CD8-positive, alpha-beta memory T cell (primary cell): Measurements from ENCODE around the gene NPAS4. TPM values are rescaled to one million over a fixed set of nuclear protein-coding genes. Genes with fewer than 3 reads are reported as not detected.
"Not testable (repeated sequence)": the region's sequence is repeated elsewhere in the genome, so short reads cannot be mapped to it uniquely, and the experiment has no call there.

Experiments used
- CTCF ChIA-PET: fragments of 350-600 bp; sonication (Branson Sonifier 250); formaldehyde crosslinking; loops from one replicate; lab custom pipeline; 2021; ENCODE audit warnings: antibody characterized with exemption; lab: Charles Lee
- POLR2A ChIA-PET: fragments of 350-600 bp; sonication (Branson Sonifier 250); formaldehyde crosslinking; loops from one replicate; lab custom pipeline; 2021; ENCODE audit warnings: antibody characterized with exemption; lab: Charles Lee
- DNase-seq, 5 donors: peaks; one replicate each; pipeline versions ENCODE4 v3.0.0 to v3.0.0-alpha.2; 2020 to 2022; ENCODE audit warnings: mixed read lengths in 1 of 5
- H3K27ac ChIP-seq: one replicate; pipeline ENCODE4 v1.7.0; 2013; ENCODE audit warnings: low read depth, mild to moderate bottlenecking, low read length, moderate library complexity
- H3K27me3 ChIP-seq: 2 replicates; pipeline ENCODE4 v1.7.0; 2013; ENCODE audit warnings: low read length, mild to moderate bottlenecking; ENCODE audit not compliant: insufficient read depth, poor library complexity, severe bottlenecking
- H3K36me3 ChIP-seq: 2 replicates; pipeline ENCODE4 v1.7.0; 2013; ENCODE audit warnings: mild to moderate bottlenecking, low read length, moderate library complexity; ENCODE audit not compliant: insufficient read depth
- H3K4me1 ChIP-seq: 2 replicates; pipeline ENCODE4 v1.7.0; 2013; ENCODE audit warnings: mild to moderate bottlenecking, low read length, moderate library complexity; ENCODE audit not compliant: insufficient read depth
- H3K4me3 ChIP-seq: 2 replicates; pipeline ENCODE4 v1.7.0; 2013; ENCODE audit warnings: mild to moderate bottlenecking, low read length
- H3K9me3 ChIP-seq: 2 replicates; pipeline ENCODE4 v1.7.0; 2013; ENCODE audit warnings: mild to moderate bottlenecking, low read length
- H3K27ac Mint-ChIP-seq, 8 donors: one replicate each; pipeline ENCODE4 v1.8.0; 2020 to 2021; ENCODE audit warnings: mixed read lengths in 8 of 8, mild to moderate bottlenecking in 6 of 8, inconsistent platforms in 3 of 8, moderate library complexity in 3 of 8
- H3K27me3 Mint-ChIP-seq, 2 donors: one replicate each; pipeline ENCODE4 v1.8.0; 2020 to 2021; ENCODE audit warnings: mixed read lengths in 2 of 2, mild to moderate bottlenecking in 1 of 2, moderate library complexity in 1 of 2
- H3K36me3 Mint-ChIP-seq, 3 donors: one replicate each; pipeline ENCODE4 v1.8.0; 2020 to 2021; ENCODE audit warnings: mixed read lengths in 3 of 3, inconsistent platforms in 1 of 3, mild to moderate bottlenecking in 1 of 3
- H3K4me1 Mint-ChIP-seq, 3 donors: one replicate each; pipeline ENCODE4 v1.8.0; 2020 to 2021; ENCODE audit warnings: mixed read lengths in 3 of 3, inconsistent platforms in 1 of 3, mild to moderate bottlenecking in 1 of 3
- H3K4me3 Mint-ChIP-seq, 7 donors: one replicate each; pipeline ENCODE4 v1.8.0; 2020 to 2021; ENCODE audit warnings: mixed read lengths in 7 of 7, mild to moderate bottlenecking in 6 of 7, moderate library complexity in 4 of 7, inconsistent platforms in 2 of 7
- H3K9me3 Mint-ChIP-seq, 5 donors: one replicate each; pipeline ENCODE4 v1.8.0; 2020 to 2022; ENCODE audit warnings: mixed read lengths in 5 of 5, mild to moderate bottlenecking in 3 of 5, moderate library complexity in 2 of 5, inconsistent platforms in 1 of 5
- polyA plus RNA-seq: library from polyadenylated mRNA; unstranded; fragments of 300-500 nt; fragmentation: Illumina TruSeq; gene quantifications from one replicate; pipeline ENCODE4 v1.2.3, GENCODE V29; 2021
- total RNA-seq, 2 experiments: library from RNA; stranded (reverse); gene quantifications; one replicate each; pipeline ENCODE4 v1.2.3, GENCODE V29; 2021

NPAS4 gene
- total and polyA plus RNA-seq, 3 experiments from 2014 or later, result not detected

DNA sequence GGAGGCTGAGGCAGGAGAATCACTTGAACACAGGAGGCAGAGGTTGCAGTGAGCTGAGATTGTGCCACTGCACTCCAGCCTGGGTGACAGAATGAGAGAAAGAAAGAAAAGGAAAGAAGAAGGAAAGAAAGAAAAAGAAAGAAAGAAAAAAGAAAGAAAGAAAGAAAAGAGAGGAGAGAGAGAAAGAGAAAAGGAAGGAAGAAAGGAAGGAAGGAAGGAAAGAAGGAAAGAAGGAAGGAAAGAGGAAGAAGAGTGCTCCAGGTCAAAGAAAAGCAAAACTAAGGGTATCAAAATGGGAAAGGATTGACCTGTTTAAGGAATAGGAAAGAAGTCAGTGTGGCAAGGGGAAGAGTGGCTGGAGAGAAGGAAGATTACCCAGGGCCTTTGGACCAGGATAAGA is 10.5 kb downstream of the NPAS4 start:
- POLR2A ChIA-PET, H3K9me3 Mint-ChIP-seq, H3K27me3 Mint-ChIP-seq, H3K4me1 ChIP-seq, H3K4me3 ChIP-seq, H3K27me3 ChIP-seq, H3K27ac ChIP-seq, H3K27ac Mint-ChIP-seq, DNase-seq, H3K4me1 Mint-ChIP-seq, H3K9me3 ChIP-seq: not testable (repeated sequence)
- H3K36me3 ChIP-seq, result peaks cover 13% of the 10 kb centered on the region
- peaks cover 3 to 34% (median 16%) of the 10 kb centered on the region in 3 donors for H3K36me3 Mint-ChIP-seq
- peak overlapping the region in 1 of 7 donors; percentile 45 for H3K4me3 Mint-ChIP-seq
- CTCF ChIA-PET, result interaction anchor here (1.1 kb wide), 2 partner anchors 8 to 24 kb away, joined by 3 to 12 read pairs; partner anchors contain the start of gene MRPL11

- H3K4me3 Mint-ChIP-seq, result peak overlapping the region in 1 of 7 donors; percentile 45
- H3K27ac ChIP-seq, H3K27ac Mint-ChIP-seq, POLR2A ChIA-PET, DNase-seq, H3K9me3 ChIP-seq, H3K4me3 ChIP-seq, H3K4me1 ChIP-seq, H3K27me3 ChIP-seq, H3K27me3 Mint-ChIP-seq, H3K9me3 Mint-ChIP-seq, H3K4me1 Mint-ChIP-seq: not testable (repeated sequence)
- peaks cover 19% of the 10 kb centered on the region for H3K36me3 ChIP-seq
- H3K36me3 Mint-ChIP-seq, result peaks cover 3 to 40% (median 21%) of the 10 kb centered on the region in 3 donors
- CTCF ChIA-PET, result interaction anchor here (1.0 kb wide), 1 partner anchor 9 kb away, joined by 3 read pairs; no protein-coding TSS in a partner anchor
Observed at GRCh38 chr11:66431871-66432329, 11.1 kb downstream of the NPAS4 start.

- peaks cover 22% of the 10 kb centered on the region for H3K36me3 ChIP-seq
- Mint-ChIP-seq H3K27me3 (peaks cover 0 to 3% of the 10 kb centered on the region in 2 donors), H3K36me3 (peaks cover 3 to 42% (median 21%) of the 10 kb centered on the region in 3 donors), H3K4me3 (no peak overlapping the region), H3K4me1 (peaks cover 0 to 3% (median 3%) of the 10 kb centered on the region in 3 donors), H3K9me3 (no peaks in the 10 kb centered on the region), H3K27ac (peak overlapping the region in 2 of 8 donors; percentile 14 to 15)
- no peaks in the 10 kb centered on the region for H3K4me1 ChIP-seq
- no peaks in the 10 kb centered on the region for H3K9me3 ChIP-seq
- CTCF ChIA-PET, result interaction anchor here (1.0 kb wide), 1 partner anchor 9 kb away, joined by 3 read pairs; no protein-coding TSS in a partner anchor
- no peak for DNase-seq
- H3K27me3 ChIP-seq, result no peaks in the 10 kb centered on the region
- no peak overlapping the region for H3K27ac ChIP-seq
- H3K4me3 ChIP-seq, result no peak overlapping the region
- POLR2A ChIA-PET, result interaction anchor here (0.5 kb wide), 1 partner anchor 154 kb away, joined by 6 read pairs; no protein-coding TSS in a partner anchor
Observed at GRCh38 chr11:66432597-66432996, 11.8 kb downstream of the NPAS4 start.

GRCh38 chr11:66437979-66438503 is 17.2 kb downstream of the NPAS4 start:
- Mint-ChIP-seq H3K4me3 (peak overlapping the region; percentile 80 to 94 (median 92)), H3K4me1 (peaks cover 8 to 16% (median 8%) of the 10 kb centered on the region in 3 donors), H3K27ac (peak overlapping the region; percentile 77 to 100 (median 96)), H3K27me3 (peaks cover 0 to 6% of the 10 kb centered on the region in 2 donors), H3K36me3 (peaks cover 4 to 36% (median 13%) of the 10 kb centered on the region in 3 donors), H3K9me3 (peaks cover 0 to 5% (median 2%) of the 10 kb centered on the region in 5 donors)
- no peak for DNase-seq
- H3K4me1 ChIP-seq, result peaks cover 7% of the 10 kb centered on the region
- no peaks in the 10 kb centered on the region for H3K9me3 ChIP-seq
- CTCF ChIA-PET, result interaction anchor here (0.8 to 2.6 kb wide), 18 partner anchors 7 to 240 kb away, joined by 3 to 18 read pairs (median 6); partner anchors contain the start of genes DPP3, NPAS4, PELI3 and RBM4B
- H3K36me3 ChIP-seq, result peaks cover 22% of the 10 kb centered on the region
- H3K27ac ChIP-seq, result peak overlapping the region; percentile 67
- POLR2A ChIA-PET, result interaction anchor here (0.9 to 1.6 kb wide), 5 partner anchors 16 to 240 kb away, joined by 3 to 16 read pairs (median 9); partner anchors contain the start of genes DPP3, PELI3 and RBM4B
- H3K27me3 ChIP-seq, result no peaks in the 10 kb centered on the region
- H3K4me3 ChIP-seq, result peak overlapping the region; percentile 68

DNA sequence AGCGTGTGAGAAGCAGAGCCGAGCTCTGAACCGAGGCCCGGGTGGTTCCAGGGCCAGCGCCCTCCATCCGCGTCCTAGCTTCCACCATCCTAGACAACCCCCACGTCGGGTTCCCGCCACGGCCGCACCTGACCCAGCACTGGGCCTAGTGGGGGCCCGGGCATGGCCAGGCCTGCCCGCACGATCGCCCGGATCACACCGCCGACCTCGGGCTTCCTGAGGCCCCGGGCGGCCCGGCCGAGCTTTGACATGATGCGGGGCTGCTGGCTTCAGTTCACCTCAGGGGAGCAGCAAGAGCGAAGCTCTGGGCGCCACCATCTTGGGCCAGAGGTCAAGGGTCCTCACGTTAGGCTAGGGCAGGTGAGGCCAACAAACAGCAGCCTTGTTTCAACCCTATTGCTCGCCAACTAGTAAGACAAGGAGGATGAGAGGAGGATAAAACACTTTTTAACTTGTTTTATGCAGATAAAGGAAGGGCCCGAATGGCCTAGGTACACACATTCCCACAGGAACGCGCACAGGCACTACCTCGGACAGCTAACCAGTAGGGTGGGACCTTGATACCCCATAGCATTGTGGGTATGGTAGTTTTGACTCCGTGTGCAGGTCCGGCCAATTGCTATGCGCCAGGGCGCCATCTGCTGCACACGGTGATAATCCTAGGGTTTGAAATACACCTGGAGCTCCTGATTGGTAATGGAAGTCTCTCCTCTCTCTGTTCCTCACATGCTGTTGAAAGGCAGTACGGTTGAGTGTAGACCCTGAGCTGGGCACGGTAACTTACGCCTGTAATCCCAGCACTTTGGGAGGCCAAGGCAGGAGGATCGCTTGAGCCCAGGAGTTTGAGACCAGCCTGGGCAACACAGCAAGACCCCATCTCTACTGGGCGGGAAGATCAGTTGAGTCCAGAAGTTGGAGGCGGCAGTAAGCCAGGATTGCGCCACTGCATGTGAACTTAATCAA is 17.9 kb downstream of the NPAS4 start, which contains the start of gene MRPL11:
Gene MRPL11, minus strand, starts transcription at position 345 of the 963 bp plus-strand sequence. Its CDS starts 94 bp downstream, at position 251.
- Histone ChIP-seq H3K9me3 (no peaks in the 10 kb centered on the region), H3K36me3 (peaks cover 22% of the 10 kb centered on the region), H3K4me3 (peak within 1 kb of the TSS; percentile 68), H3K27ac (peak within 1 kb of the TSS; percentile 67), H3K4me1 (peaks cover 7% of the 10 kb centered on the region), H3K27me3 (no peaks in the 10 kb centered on the region)
- Mint-ChIP-seq H3K9me3 (peaks cover 1 to 11% (median 9%) of the 10 kb centered on the region in 5 donors), H3K27ac (peak within 1 kb of the TSS; percentile 77 to 100 (median 97)), H3K36me3 (peaks cover 11 to 32% (median 16%) of the 10 kb centered on the region in 3 donors), H3K4me3 (peak within 1 kb of the TSS; percentile 80 to 94 (median 92)), H3K4me1 (peaks cover 8 to 16% (median 8%) of the 10 kb centered on the region in 3 donors), H3K27me3 (peaks cover 1 to 10% of the 10 kb centered on the region in 2 donors)
- ChIA-PET POLR2A (interaction anchor here (0.5 to 1.6 kb wide), 9 partner anchors 17 to 935 kb away, joined by 3 to 16 read pairs (median 5); partner anchors contain the start of genes DPP3, PELI3 and RBM4B), CTCF (interaction anchor here (0.6 to 2.6 kb wide), 29 partner anchors 8 to 239 kb away, joined by 3 to 18 read pairs (median 4); partner anchors contain the start of genes CTSF, DPP3, NPAS4 and PELI3)
- peak; percentile 73 to 91 (median 86) for DNase-seq

DNA sequence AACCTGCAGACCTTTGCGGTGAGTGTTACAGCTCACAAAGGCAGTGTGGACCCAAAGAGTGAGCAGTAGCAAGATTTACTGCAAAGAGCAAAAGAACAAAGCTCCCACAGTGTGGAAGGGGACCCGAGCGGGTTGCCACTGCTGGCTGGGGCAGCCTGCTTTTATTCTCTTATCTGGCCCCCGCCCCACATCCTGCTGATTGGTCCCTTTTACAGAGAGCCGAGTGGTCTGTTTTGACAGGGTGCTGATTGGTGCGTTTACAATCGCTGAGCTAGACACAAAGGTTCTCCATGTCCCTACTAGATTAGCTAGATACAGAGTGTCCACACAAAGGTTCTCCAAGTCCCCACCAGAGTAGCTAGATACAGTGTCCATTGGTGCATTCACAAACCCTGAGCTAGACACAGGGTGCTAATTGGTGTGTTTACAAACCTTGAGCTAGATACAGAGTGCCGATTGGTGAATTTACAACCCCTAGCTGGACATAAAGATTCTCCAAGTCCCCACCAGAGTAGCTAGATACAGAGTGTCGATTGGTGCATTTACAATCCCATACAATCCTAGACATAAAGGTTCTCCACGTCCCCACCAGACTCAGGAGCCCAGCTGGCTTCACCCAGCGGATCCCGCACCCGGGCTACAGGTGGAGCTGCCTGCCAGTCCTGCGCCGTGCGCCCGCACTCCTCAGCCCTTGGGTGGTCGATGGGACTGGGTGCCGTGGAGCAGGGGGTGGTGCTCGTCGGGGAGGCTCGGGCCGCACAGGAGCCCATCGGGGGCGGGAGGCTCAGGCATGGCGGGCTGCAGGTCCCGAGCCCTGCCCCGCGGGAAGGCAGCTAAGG is 19.5 kb downstream of the NPAS4 start:
- CTCF ChIA-PET, result interaction anchor here (1.6 to 2.6 kb wide), 4 partner anchors 8 to 128 kb away, joined by 3 to 18 read pairs (median 6); partner anchors contain the start of gene CTSF
- H3K4me3 Mint-ChIP-seq, H3K9me3 ChIP-seq, H3K4me1 ChIP-seq, H3K4me3 ChIP-seq, H3K27ac ChIP-seq, H3K27me3 ChIP-seq, H3K27ac Mint-ChIP-seq, DNase-seq, POLR2A ChIA-PET: not testable (repeated sequence)
- H3K36me3 ChIP-seq, result peaks cover 19% of the 10 kb centered on the region
- Mint-ChIP-seq H3K4me1 (peaks cover 8 to 16% (median 8%) of the 10 kb centered on the region in 3 donors), H3K36me3 (peaks cover 11 to 25% (median 12%) of the 10 kb centered on the region in 3 donors), H3K27me3 (peaks cover 4 to 13% of the 10 kb centered on the region in 2 donors), H3K9me3 (peaks cover 3 to 12% (median 11%) of the 10 kb centered on the region in 5 donors)

DNA sequence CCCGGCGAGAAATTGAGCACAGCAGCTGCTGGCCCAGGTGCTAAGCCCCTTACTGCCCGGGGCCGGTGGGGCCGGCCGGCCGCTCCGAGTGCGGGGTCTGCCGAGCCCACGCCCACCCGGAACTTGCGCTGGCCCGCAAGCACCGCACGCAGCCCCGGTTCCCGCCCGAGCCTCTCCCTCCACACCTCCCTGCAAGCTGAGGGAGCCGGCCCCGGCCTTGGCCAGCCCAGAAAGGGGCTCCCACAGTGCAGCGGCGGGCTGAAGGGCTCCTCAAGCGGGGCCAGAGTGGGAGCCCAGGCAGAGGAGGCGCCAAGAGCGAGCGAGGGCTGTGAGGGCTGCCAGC is 20.1 kb downstream of the NPAS4 start:
- H3K27ac Mint-ChIP-seq, H3K9me3 ChIP-seq, POLR2A ChIA-PET, H3K4me3 Mint-ChIP-seq, H3K27me3 ChIP-seq, DNase-seq, H3K4me1 ChIP-seq, H3K27ac ChIP-seq, H3K4me3 ChIP-seq: not testable (repeated sequence)
- H3K9me3 Mint-ChIP-seq, result peaks cover 3 to 12% (median 11%) of the 10 kb centered on the region in 5 donors
- peaks cover 11 to 19% (median 11%) of the 10 kb centered on the region in 3 donors for H3K36me3 Mint-ChIP-seq
- peaks cover 4 to 13% of the 10 kb centered on the region in 2 donors for H3K27me3 Mint-ChIP-seq
- H3K4me1 Mint-ChIP-seq, result peaks cover 8 to 16% (median 8%) of the 10 kb centered on the region in 3 donors
- CTCF ChIA-PET, result interaction anchor here (1.6 kb wide), 1 partner anchor 8 kb away, joined by 3 read pairs; no protein-coding TSS in a partner anchor
- peaks cover 13% of the 10 kb centered on the region for H3K36me3 ChIP-seq
